HEK293T (cell line): ENCODE data around the gene TBCEL.

Source experiments
- ARNT ChIP-seq: fragments of 450-650 bp; IDR thresholded peaks from 2 replicates; pipeline ENCODE4 v1.6.1; 2017; ENCODE audit warnings: mild to moderate bottlenecking
- TARDBP ChIP-seq: fragments of 450-650 bp; IDR thresholded peaks from 2 replicates; pipeline ENCODE4 v1.6.1; 2016
- TF ChIP-seq, protein P1 (sequence below): fragments of 450-650 bp; IDR thresholded peaks from 2 replicates; pipeline ENCODE4 v1.6.1; 2016

DNA sequence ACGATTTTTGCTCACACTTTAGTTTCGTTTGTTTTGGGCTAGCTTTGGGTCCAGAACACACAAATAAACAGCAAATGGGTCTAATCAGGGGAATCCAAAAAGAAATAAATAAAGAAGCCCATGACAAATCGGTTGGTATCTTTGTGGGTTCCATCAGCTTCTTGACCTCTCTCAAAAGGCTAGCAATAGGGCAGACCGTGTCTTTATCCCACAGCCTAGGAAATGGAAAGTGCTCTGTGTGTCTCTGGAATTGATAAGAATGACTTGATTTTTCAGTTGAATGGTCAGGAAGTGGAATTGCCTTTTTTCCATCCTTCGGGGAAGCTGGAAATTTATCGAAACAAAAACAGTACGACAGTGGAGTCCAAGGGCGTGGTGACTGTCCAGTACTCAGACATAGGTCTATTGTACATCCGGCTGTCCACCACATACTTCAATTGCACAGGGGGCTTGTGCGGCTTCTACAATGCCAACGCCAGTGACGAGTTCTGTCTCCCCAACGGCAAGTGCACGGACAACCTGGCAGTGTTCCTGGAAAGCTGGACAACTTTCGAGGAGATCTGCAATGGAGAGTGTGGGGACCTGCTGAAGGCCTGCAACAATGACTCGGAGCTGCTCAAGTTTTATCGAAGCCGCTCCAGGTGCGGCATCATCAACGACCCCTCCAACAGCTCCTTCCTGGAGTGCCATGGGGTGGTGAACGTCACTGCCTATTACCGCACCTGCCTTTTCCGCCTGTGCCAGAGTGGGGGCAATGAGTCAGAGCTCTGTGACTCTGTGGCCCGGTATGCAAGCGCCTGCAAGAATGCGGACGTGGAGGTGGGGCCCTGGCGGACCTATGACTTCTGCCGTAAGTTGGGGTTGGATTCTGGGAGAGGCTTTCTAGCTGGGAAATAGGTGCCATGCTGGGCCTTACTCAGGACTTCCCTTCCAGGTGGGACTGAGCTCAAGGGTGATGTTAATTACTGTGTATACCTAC, 105.7 kb downstream of the TBCEL start:
- TF ChIP-seq ARNT (no peak), TARDBP (no peak)
- TF ChIP-seq, protein P1, sequence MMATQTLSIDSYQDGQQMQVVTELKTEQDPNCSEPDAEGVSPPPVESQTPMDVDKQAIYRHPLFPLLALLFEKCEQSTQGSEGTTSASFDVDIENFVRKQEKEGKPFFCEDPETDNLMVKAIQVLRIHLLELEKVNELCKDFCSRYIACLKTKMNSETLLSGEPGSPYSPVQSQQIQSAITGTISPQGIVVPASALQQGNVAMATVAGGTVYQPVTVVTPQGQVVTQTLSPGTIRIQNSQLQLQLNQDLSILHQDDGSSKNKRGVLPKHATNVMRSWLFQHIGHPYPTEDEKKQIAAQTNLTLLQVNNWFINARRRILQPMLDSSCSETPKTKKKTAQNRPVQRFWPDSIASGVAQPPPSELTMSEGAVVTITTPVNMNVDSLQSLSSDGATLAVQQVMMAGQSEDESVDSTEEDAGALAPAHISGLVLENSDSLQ: no peak
